Mesenchymal stem cell (in vitro differentiated cells and primary cell): ENCODE results near the gene GDF2.

Experiments used
- DNase-seq: peaks from one replicate; pipeline ENCODE4 v3.0.0-alpha.2; 2013
- H2AFZ ChIP-seq: one replicate; pipeline ENCODE4 v1.6.1; 2013; ENCODE audit warnings: low read depth, mild to moderate bottlenecking, control low read depth, inconsistent platforms, low read length, moderate library complexity
- H2AK5ac ChIP-seq: 2 replicates; pipeline ENCODE4 v1.6.1; 2013; ENCODE audit warnings: low read length, moderate library complexity, mild to moderate bottlenecking, inconsistent platforms; ENCODE audit not compliant: severe bottlenecking
- H2BK120ac ChIP-seq: one replicate; pipeline ENCODE4 v1.6.1; 2013; ENCODE audit warnings: low read depth, mild to moderate bottlenecking, inconsistent platforms, low read length, moderate library complexity
- H2BK12ac ChIP-seq, 2 experiments: one replicate each; pipeline ENCODE4 v1.6.1; 2013; ENCODE audit warnings: inconsistent platforms in 2 of 2, low read length in 2 of 2, mild to moderate bottlenecking in 2 of 2, moderate library complexity in 2 of 2, control low read depth in 1 of 2
- H2BK15ac ChIP-seq: one replicate; pipeline ENCODE4 v1.6.1; 2013; ENCODE audit warnings: mild to moderate bottlenecking, low read depth, inconsistent platforms; ENCODE audit not compliant: poor library complexity, severe bottlenecking
- H2BK5ac ChIP-seq: 2 replicates; pipeline ENCODE4 v1.6.1; 2013; ENCODE audit warnings: low read depth, mild to moderate bottlenecking, low read length, control low read depth, inconsistent platforms; ENCODE audit not compliant: poor library complexity, severe bottlenecking
- H3K14ac ChIP-seq, 2 experiments: one replicate each; pipeline ENCODE4 v1.6.1; 2013; ENCODE audit warnings: inconsistent platforms in 2 of 2, low read length in 2 of 2, control low read depth in 1 of 2, mild to moderate bottlenecking in 1 of 2, moderate library complexity in 1 of 2
- H3K18ac ChIP-seq, 2 experiments: one replicate each; pipeline ENCODE4 v1.6.1; 2013; ENCODE audit warnings: inconsistent platforms in 2 of 2, low read length in 2 of 2, control low read depth in 1 of 2, low read depth in 1 of 2, mild to moderate bottlenecking in 1 of 2
- H3K23ac ChIP-seq, 2 experiments: one replicate each; pipeline ENCODE4 v1.6.1; 2013; ENCODE audit warnings: inconsistent platforms in 2 of 2, low read length in 2 of 2, mild to moderate bottlenecking in 2 of 2, moderate library complexity in 2 of 2, control low read depth in 1 of 2
- H3K27ac ChIP-seq: 2 replicates; pipeline ENCODE4 v1.5.1; 2013; ENCODE audit warnings: mild to moderate bottlenecking, moderate library complexity, low read length, control low read depth, inconsistent platforms; ENCODE audit not compliant: poor library complexity, severe bottlenecking
- H3K27me3 ChIP-seq, 2 experiments: 2 replicates each; pipeline versions ENCODE4 v1.6.1 to v1.7.0; 2013; ENCODE audit warnings: low read length in 2 of 2, mild to moderate bottlenecking in 2 of 2, moderate library complexity in 2 of 2, control low read depth in 1 of 2, inconsistent platforms in 1 of 2; ENCODE audit not compliant: control insufficient read depth in 1 of 2, insufficient read depth in 1 of 2
- H3K36me3 ChIP-seq, 2 experiments: 2 replicates each; pipeline versions ENCODE4 v1.6.1 to v1.7.0; 2013; ENCODE audit warnings: low read length in 2 of 2, control low read depth in 1 of 2, inconsistent platforms in 1 of 2, low read depth in 1 of 2, mild to moderate bottlenecking in 1 of 2; ENCODE audit not compliant: insufficient read depth in 2 of 2, control insufficient read depth in 1 of 2
- H3K4ac ChIP-seq, 2 experiments: one replicate each; pipeline ENCODE4 v1.6.1; 2013; ENCODE audit warnings: inconsistent platforms in 2 of 2, low read length in 2 of 2, mild to moderate bottlenecking in 2 of 2, moderate library complexity in 2 of 2, control low read depth in 1 of 2, low read depth in 1 of 2
- H3K4me1 ChIP-seq: 2 replicates; pipeline ENCODE4 v1.6.1; 2013; ENCODE audit warnings: low read depth, low read length, control low read depth; ENCODE audit not compliant: control insufficient read depth, insufficient read depth
- H3K4me2 ChIP-seq: 2 replicates; pipeline ENCODE4 v1.6.1; 2013; ENCODE audit warnings: low read length, mild to moderate bottlenecking, inconsistent platforms; ENCODE audit not compliant: poor library complexity, severe bottlenecking
- H3K4me3 ChIP-seq, 2 experiments: 2 replicates each; pipeline versions ENCODE4 v1.5.1 to v1.7.0; 2013; ENCODE audit warnings: low read length in 2 of 2, mild to moderate bottlenecking in 2 of 2, control low read depth in 1 of 2, low read depth in 1 of 2; ENCODE audit not compliant: insufficient read depth in 1 of 2
- H3K79me1 ChIP-seq: replicated peaks from 2 replicates; pipeline ENCODE4 v1.6.1; 2013; ENCODE audit warnings: mild to moderate bottlenecking, control low read depth, low read length, inconsistent platforms; ENCODE audit not compliant: poor library complexity, severe bottlenecking
- H3K9ac ChIP-seq: 2 replicates; pipeline ENCODE4 v1.7.0; 2013; ENCODE audit warnings: mild to moderate bottlenecking, low read length, moderate library complexity
- H3K9me3 ChIP-seq: 2 replicates; pipeline ENCODE4 v1.7.0; 2013; ENCODE audit warnings: mild to moderate bottlenecking, low read length; ENCODE audit not compliant: control insufficient read depth
- H4K8ac ChIP-seq: one replicate; pipeline ENCODE4 v1.6.1; 2013; ENCODE audit warnings: inconsistent platforms, mild to moderate bottlenecking, low read length, moderate library complexity
- H4K91ac ChIP-seq: one replicate; pipeline ENCODE4 v1.6.1; 2013; ENCODE audit warnings: mild to moderate bottlenecking, low read length, inconsistent platforms
- WGBS: methylation state at CpG from one replicate; pipeline ENCODE4 v1.1.7; 2013; ENCODE audit warnings: mixed read lengths; 5-methylcytosine and 5-hydroxymethylcytosine counted together

GDF2 gene

DNA sequence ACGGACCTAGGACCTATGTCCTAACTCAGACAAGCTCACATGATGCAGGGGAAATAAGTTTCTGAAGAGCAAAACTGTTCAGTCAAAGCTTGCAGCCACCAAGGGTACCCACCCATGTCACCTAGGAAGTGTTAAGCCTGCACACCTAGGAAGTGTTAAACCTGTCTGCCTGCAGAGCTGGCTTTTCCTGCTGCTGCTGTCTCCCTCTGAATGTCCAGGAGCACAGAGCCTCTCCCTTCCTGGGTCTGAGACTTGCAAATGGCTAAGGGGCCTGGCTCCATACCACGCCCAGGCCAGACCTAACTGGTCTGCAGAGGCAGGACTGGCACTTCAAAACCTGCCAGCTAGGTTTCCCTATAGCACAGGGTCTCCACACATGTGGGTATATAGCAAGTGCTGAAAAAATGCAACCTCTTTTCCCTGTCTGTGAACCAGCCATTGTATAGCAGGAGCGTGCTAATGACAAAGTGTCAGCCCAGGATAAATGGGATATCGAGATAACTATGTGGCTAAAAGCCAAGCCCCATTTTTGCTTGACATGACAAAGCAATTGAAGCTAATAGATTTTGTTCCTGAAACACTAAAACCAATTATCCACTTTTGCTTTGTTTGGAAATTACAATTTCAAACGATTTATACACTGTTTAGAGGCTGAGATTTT, 1.5 kb downstream of the GDF2 start:
- no peak overlapping the region for H4K91ac ChIP-seq
- no peaks in the 10 kb centered on the region for H3K9me3 ChIP-seq
- no peak overlapping the region for H3K27ac ChIP-seq
- no peak overlapping the region for H3K9ac ChIP-seq
- no peak overlapping the region for H2AFZ ChIP-seq
- H3K27me3 ChIP-seq: peaks cover 35 to 65% of the 10 kb centered on the region in 2 experiments
- 79% methylated on average over 4 of the region's 5 CpGs for WGBS
- H2BK12ac ChIP-seq: no peak overlapping the region
- DNase-seq: no peak
- H3K23ac ChIP-seq: no peak overlapping the region
- H3K14ac ChIP-seq: no peak overlapping the region
- H2BK15ac ChIP-seq: no peak overlapping the region
- H3K36me3 ChIP-seq: no peaks in the 10 kb centered on the region
- H3K79me1 ChIP-seq: no peaks in the 10 kb centered on the region
- H4K8ac ChIP-seq: no peak overlapping the region
- no peak overlapping the region for H2BK5ac ChIP-seq
- H2AK5ac ChIP-seq: no peak overlapping the region
- no peak overlapping the region for H3K4me2 ChIP-seq
- H3K4me1 ChIP-seq: peaks cover 2% of the 10 kb centered on the region
- no peak overlapping the region for H3K4ac ChIP-seq
- H3K18ac ChIP-seq: no peak overlapping the region
- no peak overlapping the region for H3K4me3 ChIP-seq
- no peak overlapping the region for H2BK120ac ChIP-seq

DNA sequence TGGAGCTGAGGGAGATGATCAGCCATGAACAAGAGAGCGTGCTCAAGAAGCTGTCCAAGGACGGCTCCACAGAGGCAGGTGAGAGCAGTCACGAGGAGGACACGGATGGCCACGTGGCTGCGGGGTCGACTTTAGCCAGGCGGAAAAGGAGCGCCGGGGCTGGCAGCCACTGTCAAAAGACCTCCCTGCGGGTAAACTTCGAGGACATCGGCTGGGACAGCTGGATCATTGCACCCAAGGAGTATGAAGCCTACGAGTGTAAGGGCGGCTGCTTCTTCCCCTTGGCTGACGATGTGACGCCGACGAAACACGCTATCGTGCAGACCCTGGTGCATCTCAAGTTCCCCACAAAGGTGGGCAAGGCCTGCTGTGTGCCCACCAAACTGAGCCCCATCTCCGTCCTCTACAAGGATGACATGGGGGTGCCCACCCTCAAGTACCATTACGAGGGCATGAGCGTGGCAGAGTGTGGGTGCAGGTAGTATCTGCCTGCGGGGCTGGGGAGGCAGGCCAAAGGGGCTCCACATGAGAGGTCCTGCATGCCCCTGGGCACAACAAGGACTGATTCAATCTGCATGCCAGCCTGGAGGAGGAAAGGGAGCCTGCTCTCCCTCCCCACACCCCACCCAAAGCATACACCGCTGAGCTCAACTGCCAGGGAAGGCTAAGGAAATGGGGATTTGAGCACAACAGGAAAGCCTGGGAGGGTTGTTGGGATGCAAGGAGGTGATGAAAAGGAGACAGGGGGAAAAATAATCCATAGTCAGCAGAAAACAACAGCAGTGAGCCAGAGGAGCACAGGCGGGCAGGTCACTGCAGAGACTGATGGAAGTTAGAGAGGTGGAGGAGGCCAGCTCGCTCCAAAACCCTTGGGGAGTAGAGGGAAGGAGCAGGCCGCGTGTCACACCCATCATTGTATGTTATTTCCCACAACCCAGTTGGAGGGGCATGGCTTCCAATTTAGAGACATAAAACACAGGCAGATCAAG, 3.3 kb downstream of the GDF2 start:
- WGBS: 94% methylated on average over 30 of the region's 30 CpGs

DNA sequence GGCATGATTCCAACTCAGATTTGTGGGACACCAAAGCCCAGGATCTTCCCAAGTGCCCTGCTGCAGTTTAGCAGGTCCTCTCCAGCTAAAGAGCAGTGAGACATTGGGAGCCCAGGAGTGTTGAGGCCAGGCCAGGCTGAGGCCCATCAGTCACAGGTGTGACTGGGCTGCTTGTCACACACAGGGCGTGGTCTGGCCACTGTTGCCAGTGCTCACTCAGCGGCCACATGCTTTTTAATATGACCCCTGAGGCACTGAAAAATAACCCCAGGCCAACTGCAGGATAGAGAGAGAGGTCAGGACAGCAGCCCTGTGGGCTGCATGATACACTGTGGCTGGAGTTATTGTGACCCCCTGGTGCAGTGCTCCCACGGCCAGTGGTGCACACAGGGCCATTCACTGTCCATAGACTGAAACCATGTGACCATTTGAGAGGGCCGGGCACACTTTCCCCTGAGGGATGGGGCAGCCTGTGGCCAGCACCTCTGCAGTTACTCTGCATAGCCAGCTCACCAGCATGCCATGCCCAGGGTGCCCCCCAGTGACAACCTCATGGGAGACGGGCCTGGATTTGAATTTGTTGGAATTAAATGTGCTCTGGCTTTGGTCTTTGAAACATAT, 4.2 kb downstream of the GDF2 start:
- no peak overlapping the region for H4K8ac ChIP-seq
- H3K9me3 ChIP-seq: no peaks in the 10 kb centered on the region
- H3K4me3 ChIP-seq: no peak overlapping the region
- no peak overlapping the region for H3K4me2 ChIP-seq
- no peak overlapping the region for H2AFZ ChIP-seq
- WGBS: 87% methylated on average over 5 of the region's 5 CpGs
- H3K23ac ChIP-seq: no peak overlapping the region
- H2BK12ac ChIP-seq: no peak overlapping the region
- H4K91ac ChIP-seq: no peak overlapping the region
- no peak overlapping the region for H3K9ac ChIP-seq
- DNase-seq: no peak
- H3K18ac ChIP-seq: no peak overlapping the region
- no peak overlapping the region for H2BK5ac ChIP-seq
- peaks cover 18 to 50% of the 10 kb centered on the region in 2 experiments for H3K27me3 ChIP-seq
- no peak overlapping the region for H3K27ac ChIP-seq
- no peaks in the 10 kb centered on the region for H3K79me1 ChIP-seq
- H3K14ac ChIP-seq: no peak overlapping the region
- no peak overlapping the region for H2BK15ac ChIP-seq
- H2AK5ac ChIP-seq: no peak overlapping the region
- H3K4ac ChIP-seq: no peak overlapping the region
- no peaks in the 10 kb centered on the region for H3K36me3 ChIP-seq
- H2BK120ac ChIP-seq: no peak overlapping the region
- H3K4me1 ChIP-seq: peaks cover 2% of the 10 kb centered on the region

More for the DNA sequence above, 3.3 kb downstream of the GDF2 start:
- no peak overlapping the region for H3K27ac ChIP-seq
- no peak overlapping the region for H3K4me2 ChIP-seq
- no peak for DNase-seq
- H3K9ac ChIP-seq: no peak overlapping the region
- H2BK120ac ChIP-seq: no peak overlapping the region
- H2AFZ ChIP-seq: no peak overlapping the region
- H2BK5ac ChIP-seq: no peak overlapping the region
- no peak overlapping the region for H3K18ac ChIP-seq
- no peak overlapping the region for H2BK15ac ChIP-seq
- no peaks in the 10 kb centered on the region for H3K36me3 ChIP-seq
- no peaks in the 10 kb centered on the region for H3K79me1 ChIP-seq
- H4K8ac ChIP-seq: no peak overlapping the region
- no peak overlapping the region for H3K4me3 ChIP-seq
- no peak overlapping the region for H3K14ac ChIP-seq
- H3K23ac ChIP-seq: no peak overlapping the region
- H3K4ac ChIP-seq: no peak overlapping the region
- no peak overlapping the region for H2AK5ac ChIP-seq
- H2BK12ac ChIP-seq: no peak overlapping the region
- peaks cover 26 to 54% of the 10 kb centered on the region in 2 experiments for H3K27me3 ChIP-seq
- H4K91ac ChIP-seq: no peak overlapping the region
- H3K9me3 ChIP-seq: no peaks in the 10 kb centered on the region
- H3K4me1 ChIP-seq: peaks cover 2% of the 10 kb centered on the region

DNA sequence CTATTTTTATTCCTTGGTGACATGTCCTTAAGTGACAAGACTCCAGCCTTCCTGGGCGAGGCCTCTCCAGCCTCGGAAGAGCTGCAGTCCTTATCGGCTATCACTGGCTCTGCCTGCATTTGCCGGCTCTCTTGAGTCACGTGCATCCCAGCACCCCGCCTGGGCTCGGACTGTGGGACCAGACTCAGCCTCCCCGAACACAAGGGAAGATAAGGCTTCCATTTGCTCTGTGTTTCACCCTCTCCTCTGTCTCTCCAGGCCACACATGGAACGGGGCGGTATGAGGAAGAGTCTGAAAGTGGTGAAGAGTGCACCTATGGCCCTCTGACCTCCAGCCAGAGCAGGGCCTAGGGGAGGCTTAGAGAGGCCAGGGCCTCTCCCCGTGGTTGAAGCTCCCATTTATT, 4.7 kb downstream of the GDF2 start:
- Histone ChIP-seq H3K4ac (no peak overlapping the region), H3K4me3 (no peak overlapping the region), H3K27me3 (peaks cover 15 to 46% of the 10 kb centered on the region in 2 experiments), H2BK120ac (no peak overlapping the region), H3K23ac (no peak overlapping the region), H3K14ac (no peak overlapping the region), H2BK15ac (no peak overlapping the region), H2AFZ (no peak overlapping the region), H3K9me3 (no peaks in the 10 kb centered on the region), H3K79me1 (no peaks in the 10 kb centered on the region), H3K27ac (no peak overlapping the region), H4K8ac (no peak overlapping the region), H3K36me3 (no peaks in the 10 kb centered on the region), H2BK12ac (no peak overlapping the region), H4K91ac (no peak overlapping the region), H3K9ac (no peak overlapping the region), H3K4me1 (peaks cover 3% of the 10 kb centered on the region), H2AK5ac (no peak overlapping the region), H3K4me2 (no peak overlapping the region), H3K18ac (no peak overlapping the region), H2BK5ac (no peak overlapping the region)
- no peak for DNase-seq
- WGBS: 85% methylated on average over 10 of the region's 11 CpGs
